ENCODE data around the gene TENT5C.

DNA sequence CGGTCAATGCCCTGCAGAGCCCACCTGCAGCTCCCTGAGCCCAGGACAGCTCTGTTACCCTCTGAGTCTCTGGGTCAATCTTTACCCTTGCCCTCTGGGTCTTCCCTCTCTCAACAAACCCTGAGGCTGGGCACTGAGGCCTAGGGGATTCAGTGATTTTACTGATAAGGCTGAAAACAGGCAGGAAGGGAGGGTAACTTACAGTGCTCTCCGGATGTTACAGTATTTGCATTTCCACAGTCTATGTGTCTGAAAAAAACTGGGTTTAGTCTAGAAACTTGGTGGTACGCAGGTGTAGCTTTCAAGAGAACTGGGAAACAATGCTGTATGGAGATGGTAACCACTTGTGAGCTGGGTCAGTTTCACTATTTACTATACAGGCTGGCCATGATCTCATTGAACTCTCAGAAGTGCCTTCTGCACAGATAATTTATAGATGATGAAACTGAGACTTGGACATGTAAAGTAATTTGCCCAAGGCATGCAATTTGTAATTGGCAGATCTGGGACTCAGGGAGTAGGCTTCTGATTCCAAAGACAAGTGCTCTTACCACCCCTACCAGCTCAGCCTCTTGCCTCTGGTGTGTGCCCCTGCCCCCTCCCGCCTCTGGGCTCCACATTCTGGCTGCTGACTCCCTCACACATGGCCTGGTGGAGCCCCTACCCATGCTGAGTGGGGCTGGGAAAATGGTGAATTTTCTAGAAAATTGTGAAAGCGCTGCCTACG is 48.8 kb downstream of the TENT5C start:
- TF ChIP-seq, protein P1, sequence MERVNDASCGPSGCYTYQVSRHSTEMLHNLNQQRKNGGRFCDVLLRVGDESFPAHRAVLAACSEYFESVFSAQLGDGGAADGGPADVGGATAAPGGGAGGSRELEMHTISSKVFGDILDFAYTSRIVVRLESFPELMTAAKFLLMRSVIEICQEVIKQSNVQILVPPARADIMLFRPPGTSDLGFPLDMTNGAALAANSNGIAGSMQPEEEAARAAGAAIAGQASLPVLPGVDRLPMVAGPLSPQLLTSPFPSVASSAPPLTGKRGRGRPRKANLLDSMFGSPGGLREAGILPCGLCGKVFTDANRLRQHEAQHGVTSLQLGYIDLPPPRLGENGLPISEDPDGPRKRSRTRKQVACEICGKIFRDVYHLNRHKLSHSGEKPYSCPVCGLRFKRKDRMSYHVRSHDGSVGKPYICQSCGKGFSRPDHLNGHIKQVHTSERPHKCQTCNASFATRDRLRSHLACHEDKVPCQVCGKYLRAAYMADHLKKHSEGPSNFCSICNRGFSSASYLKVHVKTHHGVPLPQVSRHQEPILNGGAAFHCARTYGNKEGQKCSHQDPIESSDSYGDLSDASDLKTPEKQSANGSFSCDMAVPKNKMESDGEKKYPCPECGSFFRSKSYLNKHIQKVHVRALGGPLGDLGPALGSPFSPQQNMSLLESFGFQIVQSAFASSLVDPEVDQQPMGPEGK (CRISPR knock-in tag; IDR thresholded peaks at IDR 0.05; ENCODE audit: borderline replicate concordance): no peak
- TF ChIP-seq RARB (CRISPR knock-in tag; IDR thresholded peaks at IDR 0.05) (no peak), ESRRG (CRISPR knock-in tag; IDR thresholded peaks at IDR 0.05) (no peak), ZFP30 (CRISPR knock-in tag; IDR thresholded peaks at IDR 0.05) (no peak), ZNF565 (CRISPR knock-in tag; conservative IDR thresholded peaks at IDR 0.05; ENCODE audit: low read depth) (no peak), CSDC2 (CRISPR knock-in tag; IDR thresholded peaks at IDR 0.05) (no peak), ZC3H10 (CRISPR knock-in tag; IDR thresholded peaks at IDR 0.05) (no peak), ZNF8 (CRISPR knock-in tag; IDR thresholded peaks at IDR 0.05) (no peak), ARNTL (CRISPR knock-in tag; IDR thresholded peaks at IDR 0.05; ENCODE audit: borderline replicate concordance, low read depth) (no peak), GLIS3 (CRISPR knock-in tag; IDR thresholded peaks at IDR 0.05) (no peak), ZFP3 (CRISPR knock-in tag; IDR thresholded peaks at IDR 0.05) (no peak)
- TF ChIP-seq, protein P2, sequence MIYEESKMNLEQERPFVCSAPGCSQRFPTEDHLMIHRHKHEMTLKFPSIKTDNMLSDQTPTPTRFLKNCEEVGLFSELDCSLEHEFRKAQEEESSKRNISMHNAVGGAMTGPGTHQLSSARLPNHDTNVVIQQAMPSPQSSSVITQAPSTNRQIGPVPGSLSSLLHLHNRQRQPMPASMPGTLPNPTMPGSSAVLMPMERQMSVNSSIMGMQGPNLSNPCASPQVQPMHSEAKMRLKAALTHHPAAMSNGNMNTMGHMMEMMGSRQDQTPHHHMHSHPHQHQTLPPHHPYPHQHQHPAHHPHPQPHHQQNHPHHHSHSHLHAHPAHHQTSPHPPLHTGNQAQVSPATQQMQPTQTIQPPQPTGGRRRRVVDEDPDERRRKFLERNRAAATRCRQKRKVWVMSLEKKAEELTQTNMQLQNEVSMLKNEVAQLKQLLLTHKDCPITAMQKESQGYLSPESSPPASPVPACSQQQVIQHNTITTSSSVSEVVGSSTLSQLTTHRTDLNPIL (CRISPR knock-in tag; IDR thresholded peaks at IDR 0.05; ENCODE audit: low read depth): no peak
- TF ChIP-seq, protein P3, sequence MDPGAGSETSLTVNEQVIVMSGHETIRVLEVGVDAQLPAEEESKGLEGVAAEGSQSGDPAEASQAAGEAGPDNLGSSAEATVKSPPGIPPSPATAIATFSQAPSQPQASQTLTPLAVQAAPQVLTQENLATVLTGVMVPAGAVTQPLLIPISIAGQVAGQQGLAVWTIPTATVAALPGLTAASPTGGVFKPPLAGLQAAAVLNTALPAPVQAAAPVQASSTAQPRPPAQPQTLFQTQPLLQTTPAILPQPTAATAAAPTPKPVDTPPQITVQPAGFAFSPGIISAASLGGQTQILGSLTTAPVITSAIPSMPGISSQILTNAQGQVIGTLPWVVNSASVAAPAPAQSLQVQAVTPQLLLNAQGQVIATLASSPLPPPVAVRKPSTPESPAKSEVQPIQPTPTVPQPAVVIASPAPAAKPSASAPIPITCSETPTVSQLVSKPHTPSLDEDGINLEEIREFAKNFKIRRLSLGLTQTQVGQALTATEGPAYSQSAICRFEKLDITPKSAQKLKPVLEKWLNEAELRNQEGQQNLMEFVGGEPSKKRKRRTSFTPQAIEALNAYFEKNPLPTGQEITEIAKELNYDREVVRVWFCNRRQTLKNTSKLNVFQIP (CRISPR knock-in tag; IDR thresholded peaks at IDR 0.05; ENCODE audit: borderline replicate concordance, low read depth): no peak
- TF ChIP-seq, protein P4, sequence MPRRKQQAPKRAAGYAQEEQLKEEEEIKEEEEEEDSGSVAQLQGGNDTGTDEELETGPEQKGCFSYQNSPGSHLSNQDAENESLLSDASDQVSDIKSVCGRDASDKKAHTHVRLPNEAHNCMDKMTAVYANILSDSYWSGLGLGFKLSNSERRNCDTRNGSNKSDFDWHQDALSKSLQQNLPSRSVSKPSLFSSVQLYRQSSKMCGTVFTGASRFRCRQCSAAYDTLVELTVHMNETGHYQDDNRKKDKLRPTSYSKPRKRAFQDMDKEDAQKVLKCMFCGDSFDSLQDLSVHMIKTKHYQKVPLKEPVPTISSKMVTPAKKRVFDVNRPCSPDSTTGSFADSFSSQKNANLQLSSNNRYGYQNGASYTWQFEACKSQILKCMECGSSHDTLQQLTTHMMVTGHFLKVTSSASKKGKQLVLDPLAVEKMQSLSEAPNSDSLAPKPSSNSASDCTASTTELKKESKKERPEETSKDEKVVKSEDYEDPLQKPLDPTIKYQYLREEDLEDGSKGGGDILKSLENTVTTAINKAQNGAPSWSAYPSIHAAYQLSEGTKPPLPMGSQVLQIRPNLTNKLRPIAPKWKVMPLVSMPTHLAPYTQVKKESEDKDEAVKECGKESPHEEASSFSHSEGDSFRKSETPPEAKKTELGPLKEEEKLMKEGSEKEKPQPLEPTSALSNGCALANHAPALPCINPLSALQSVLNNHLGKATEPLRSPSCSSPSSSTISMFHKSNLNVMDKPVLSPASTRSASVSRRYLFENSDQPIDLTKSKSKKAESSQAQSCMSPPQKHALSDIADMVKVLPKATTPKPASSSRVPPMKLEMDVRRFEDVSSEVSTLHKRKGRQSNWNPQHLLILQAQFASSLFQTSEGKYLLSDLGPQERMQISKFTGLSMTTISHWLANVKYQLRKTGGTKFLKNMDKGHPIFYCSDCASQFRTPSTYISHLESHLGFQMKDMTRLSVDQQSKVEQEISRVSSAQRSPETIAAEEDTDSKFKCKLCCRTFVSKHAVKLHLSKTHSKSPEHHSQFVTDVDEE (CRISPR knock-in tag; IDR thresholded peaks at IDR 0.05): no peak

Data from SK-N-SH treated with all-trans-retinoic acid at 6 μM for 48 hours (cell line).